Measurements from ENCODE around the gene XRCC5.
"Not testable (repeated sequence)": the region's sequence is repeated elsewhere in the genome, so short reads cannot be mapped to it uniquely, and the experiment has no call there.

Gene XRCC5

GRCh38 chr2:216194561-216194960 is 85.4 kb downstream of the XRCC5 start:
- DNase-seq (ENCODE audit: low read depth, low spot score) = no peak

- DNase-seq (ENCODE audit: low read depth, low spot score) = no peak
Observed at GRCh38 chr2:216195565-216196029, 86.4 kb downstream of the XRCC5 start.

GRCh38 chr2:216201692-216202306 is 92.7 kb downstream of the XRCC5 start:
- no peak for DNase-seq (ENCODE audit: low read depth, low spot score)

- no peak for DNase-seq (ENCODE audit: low read depth, low spot score)
Observed at GRCh38 chr2:216202626-216203250, 93.6 kb downstream of the XRCC5 start.

GRCh38 chr2:216205486-216205885 is 96.3 kb downstream of the XRCC5 start:
- DNase-seq (ENCODE audit: low read depth, low spot score) = no peak

DNA sequence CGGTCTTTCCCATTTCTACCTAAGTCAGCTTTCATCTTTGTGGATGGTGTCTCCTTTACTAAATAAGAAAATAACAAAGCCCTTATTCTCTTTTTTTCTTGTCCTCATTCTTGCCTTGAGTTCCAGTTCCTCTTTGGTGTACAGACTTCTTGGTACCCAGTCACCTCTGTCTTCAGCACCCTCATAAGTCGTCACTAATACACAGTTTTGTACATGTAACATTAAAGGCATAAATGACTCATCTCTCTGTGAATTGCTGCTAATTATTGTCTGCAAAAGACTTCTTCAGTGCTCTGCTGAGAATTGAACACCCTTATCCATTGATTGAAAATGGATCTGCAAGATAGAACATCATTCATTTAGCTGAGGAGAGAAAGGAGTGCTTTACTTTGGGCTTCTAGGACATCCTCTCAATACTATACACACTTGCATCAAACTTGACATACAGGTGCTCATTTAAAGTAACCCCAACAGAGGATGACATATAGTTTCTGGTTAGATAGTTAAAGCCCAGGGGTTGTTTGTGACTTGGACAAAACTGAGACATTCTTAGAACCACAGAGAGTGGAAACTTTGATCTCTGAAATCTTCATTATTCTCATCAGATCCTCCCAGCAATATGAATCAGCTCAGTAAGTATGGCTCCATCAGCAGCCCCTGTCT is 97.0 kb downstream of the XRCC5 start:
- DNase-seq (ENCODE audit: low read depth, low spot score) = no peak

DNA sequence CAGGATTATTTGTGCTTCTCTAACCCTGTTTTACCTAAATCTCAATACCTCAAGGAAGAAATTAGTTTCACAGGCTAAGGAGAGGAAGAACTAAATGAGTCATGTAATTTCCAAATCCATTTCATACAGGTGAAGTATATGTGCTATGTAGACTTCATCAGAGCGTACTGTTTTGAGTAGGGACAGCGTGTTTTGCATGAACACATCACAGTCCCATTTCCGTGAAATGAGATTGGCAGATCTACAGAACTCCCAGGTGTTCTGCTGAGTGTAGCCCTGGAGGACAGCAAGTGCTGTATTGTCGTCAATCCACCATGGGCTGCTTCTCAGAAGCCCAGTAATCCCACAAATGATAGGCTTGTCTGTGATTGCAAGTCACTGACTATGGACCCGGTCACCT is 97.7 kb downstream of the XRCC5 start:
- DNase-seq (ENCODE audit: low read depth, low spot score) = no peak

DNA sequence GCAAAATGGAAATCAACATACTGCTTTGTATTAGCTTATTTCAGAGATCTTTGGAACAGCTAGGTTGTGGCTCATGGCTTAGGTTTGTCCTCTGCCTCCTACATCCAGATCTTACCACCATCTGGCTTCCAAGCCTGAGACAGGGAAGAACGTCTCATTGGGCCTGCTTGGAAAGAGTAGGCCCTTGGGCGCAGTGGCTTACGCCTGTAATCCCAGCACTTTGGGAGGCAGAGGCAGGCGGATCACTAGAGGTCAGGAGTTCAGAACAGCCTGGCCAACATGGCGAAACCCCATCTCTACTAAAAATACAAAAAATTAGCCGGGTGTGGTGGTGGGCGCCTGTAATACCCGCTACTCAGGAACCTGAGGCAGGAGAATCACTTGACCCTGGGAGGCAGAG is 99.5 kb downstream of the XRCC5 start:
- not testable (repeated sequence) for DNase-seq (ENCODE audit: low read depth, low spot score)

- DNase-seq (ENCODE audit: low read depth, low spot score) = no peak
Observed at GRCh38 chr2:216210701-216211540, 101.8 kb downstream of the XRCC5 start.

DNA sequence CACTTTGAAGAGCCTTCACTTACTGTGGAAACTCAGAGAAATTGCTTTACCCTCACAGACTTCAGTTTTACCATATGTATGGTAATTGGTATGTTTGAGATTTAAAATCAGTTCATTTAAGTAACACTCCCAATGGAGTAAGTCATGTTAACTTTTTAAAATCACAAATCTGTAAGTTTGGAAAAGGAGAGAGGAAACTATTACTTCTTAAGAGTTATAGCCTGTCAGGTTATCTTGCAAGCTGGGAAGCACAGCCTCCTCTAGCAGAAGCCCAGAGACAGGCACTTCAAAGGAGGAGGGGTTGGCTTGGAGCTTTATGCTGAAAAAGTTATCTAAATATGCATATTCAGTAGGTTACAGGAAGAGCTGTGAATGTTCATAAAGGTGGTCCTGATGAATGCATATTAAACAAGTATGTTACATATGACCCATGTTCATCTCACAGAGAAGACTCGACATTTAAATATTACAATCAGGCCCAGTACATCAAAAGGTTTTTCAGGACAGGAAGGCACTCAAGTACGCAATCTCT is 102.5 kb downstream of the XRCC5 start:
- DNase-seq (ENCODE audit: low read depth, low spot score) = no peak

DNA sequence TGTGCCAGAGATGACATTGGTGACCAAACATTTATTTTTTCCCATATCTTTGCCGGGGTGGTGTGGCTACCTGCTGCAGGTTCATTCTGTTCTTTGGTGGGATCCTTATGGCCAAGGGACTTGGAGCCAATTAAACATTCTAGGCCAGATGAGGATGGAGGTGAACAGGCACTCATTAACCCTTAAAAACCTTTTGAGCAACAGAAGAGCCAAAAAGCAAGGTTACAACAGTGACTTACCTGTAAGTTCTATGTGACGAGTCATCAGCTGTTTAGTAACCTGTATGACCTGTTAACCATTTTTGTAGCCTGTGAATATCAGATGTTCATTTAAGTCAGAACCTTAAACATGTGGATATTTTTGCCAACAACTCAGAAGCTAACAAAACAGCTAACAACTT is 105.6 kb downstream of the XRCC5 start:
- no peak for DNase-seq (ENCODE audit: low read depth, low spot score)

DNA sequence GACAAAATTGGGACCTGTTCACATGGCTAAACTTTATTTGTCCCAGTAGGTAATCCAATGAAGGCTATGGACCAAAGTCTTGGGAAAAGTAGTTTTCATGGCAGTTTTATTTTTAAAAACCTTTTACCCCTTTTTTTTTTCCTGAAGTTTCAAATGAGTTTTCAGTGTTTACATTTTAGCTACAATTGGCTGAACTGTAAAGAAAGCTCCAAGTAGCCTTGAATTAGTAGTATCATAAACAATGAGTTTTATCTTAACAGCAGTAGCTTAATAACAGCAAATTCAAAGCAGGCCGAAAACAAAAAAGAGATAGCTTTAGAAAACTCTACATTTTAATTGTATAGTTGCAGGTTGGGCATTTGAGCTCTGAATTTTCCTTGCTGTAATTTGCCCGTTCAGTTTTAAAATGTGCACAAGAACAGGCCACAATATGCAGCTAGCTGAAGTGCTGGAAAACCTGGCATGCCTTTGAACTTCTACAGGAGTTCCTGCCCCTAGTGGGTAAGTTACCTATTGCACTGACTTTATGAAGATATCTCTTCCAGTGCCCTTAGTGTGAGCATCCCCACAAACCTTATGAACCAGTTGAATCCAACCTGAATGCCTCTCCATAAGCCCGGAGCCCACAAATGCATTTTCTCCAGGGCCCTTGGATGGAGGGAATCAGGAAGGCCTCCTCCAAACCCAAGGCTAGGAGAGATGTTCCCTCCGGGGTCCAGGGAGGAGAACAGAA is 106.7 kb downstream of the XRCC5 start:
- no peak for DNase-seq (ENCODE audit: low read depth, low spot score)

DNA sequence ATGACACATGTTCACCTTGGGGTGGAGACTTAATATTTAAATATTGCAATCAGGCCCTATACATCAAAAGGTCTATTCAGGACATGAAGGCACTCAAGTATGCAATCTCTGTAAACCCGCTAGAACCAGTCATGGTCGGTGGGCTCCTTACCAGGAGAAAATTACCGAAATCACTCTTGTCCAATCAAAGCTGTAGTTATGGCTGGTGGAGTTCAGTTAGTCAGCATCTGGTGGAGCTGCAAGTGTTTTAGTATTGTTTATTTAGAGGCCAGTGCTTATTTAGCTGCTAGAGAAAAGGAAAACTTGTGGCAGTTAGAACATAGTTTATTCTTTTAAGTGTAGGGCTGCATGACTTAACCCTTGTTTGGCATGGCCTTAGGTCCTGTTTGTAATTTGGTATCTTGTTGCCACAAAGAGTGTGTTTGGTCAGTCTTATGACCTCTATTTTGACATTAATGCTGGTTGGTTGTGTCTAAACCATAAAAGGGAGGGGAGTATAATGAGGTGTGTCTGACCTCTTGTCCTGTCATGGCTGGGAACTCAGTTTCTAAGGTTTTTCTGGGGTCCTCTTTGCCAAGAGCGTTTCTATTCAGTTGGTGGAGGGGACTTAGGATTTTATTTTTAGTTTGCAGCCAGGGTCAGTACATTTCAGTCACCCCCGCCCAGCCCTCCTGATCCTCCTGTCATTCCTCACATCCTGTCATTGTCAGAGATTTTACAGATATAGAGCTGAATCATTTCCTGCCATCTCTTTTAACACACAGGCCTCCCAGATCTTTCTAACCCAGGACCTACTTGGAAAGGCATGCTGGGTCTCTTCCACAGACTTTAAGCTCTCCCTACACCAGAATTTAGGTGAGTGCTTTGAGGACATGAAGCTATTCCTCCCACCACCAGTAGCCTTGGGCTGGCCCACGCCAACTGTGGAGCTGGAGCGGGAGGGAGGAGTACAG is 108.1 kb downstream of the XRCC5 start:
- no peak for DNase-seq (ENCODE audit: low read depth, low spot score)

DNA sequence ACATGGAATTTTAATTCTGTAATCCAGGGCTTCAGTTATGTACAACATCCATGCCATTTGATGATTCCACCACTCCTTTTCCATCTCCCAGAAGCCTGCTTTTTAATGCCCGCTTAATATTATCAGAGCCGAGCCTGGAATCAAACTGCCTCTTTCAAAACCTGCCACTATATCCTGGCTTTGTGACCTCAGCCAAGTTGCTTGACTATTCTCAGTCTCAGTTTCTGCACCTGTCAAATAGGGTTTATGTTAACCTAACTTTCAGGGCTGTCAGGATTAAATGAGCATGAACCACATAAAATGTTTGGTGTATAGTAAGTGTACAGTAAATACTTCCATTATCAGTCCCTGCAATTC is 108.7 kb downstream of the XRCC5 start:
- no peak for DNase-seq (ENCODE audit: low read depth, low spot score)

DNA sequence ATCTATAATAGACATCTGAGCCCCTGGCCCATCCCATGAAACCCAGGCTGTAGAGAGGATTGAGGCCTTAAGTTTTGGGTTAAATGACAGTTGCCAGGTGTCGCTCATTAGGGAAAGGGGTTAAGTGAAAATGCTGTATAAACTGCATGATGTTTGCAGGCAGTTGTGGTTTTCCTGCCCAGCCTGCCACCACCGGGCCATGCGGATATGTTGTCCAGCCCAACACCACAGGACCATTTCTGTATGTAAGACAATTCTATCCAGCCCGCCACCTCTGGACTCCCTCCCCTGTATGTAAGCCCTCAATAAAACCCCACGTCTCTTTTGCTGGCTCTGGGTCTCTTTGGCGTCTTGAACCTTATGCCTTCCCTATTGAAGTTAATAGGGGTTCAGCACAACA is 110.7 kb downstream of the XRCC5 start:
- no peak for DNase-seq (ENCODE audit: low read depth, low spot score)

DNA sequence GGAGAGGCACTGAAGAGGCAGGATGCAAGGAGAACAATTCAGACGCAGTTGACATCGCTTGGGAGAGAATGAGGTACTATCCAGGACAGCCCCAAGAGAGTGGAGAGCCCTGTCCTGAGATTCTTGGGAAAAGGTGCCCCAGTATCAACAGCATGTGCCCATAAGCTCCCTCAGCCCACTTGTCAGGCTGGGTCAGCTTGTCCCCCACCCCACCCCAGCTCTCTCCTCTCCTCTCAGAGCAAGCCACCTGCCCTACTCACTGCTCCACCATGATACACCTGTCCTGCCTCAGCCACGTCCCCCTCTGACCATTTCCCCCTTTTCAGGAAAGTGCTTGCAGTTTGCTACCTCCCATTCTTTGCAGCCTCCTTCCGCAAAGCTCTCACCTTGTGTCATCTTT is 111.8 kb downstream of the XRCC5 start:
- no peak for DNase-seq (ENCODE audit: low read depth, low spot score)

DNA sequence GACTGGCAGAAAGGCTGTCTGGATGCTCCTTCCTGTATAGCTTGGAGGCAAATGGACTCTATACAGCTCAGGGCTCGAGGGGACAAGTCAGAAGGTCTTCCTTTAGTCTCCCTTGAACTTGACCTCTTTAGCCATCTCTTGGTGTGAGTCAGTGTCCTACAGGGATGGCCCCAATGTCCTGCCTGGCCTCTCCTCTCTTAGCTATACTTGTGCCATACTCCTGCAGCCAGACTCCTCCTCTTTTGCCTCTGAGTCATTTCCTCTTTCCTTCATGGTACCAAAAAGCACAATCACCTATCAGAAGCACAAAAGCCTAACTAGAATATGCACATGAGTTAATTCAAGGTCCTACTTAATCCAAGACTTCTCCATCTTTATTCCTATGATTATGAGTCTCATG is 112.7 kb downstream of the XRCC5 start:
- DNase-seq (ENCODE audit: low read depth, low spot score) = no peak

DNA sequence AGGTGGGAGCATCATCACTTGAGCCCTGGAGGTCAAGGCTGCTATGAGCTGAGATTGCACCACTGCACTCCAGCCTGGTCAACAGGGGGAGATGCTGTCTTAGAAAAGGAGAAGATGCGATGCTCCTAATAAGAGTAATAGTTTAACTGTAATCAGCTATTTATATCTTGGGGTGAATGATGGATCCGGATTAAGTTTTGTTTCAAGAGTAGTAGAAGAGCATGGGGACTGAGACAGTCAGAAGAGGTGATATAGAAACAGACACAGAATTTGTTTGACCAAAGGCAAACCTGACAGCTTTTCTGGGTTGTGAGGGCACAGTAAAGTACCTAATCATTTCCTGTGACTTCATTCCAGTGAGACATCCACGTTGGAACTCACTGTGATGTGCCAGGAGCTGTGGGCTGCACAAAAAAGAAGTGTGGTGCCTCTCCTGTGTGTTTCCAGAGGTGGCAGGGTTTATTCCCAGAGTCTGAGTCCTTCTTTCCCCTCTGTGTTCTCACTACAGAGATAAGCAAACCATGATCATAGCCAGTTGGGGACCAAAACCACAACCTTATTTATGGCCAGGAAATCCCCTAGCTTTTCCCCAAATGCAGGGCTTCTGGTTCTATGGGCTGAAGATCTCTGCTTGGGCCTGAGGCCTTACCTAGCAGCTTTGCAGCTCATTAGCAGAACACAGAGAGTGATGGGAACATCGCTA is 113.7 kb downstream of the XRCC5 start:
- no peak for DNase-seq (ENCODE audit: low read depth, low spot score)

- DNase-seq (ENCODE audit: low read depth, low spot score) = no peak
Observed at GRCh38 chr2:216224388-216224787, 115.2 kb downstream of the XRCC5 start.

Data from brain pericyte (primary cell).